ENCODE measurements around the gene CNOT4. TPM values are rescaled to one million over a fixed set of nuclear protein-coding genes. Genes with fewer than 3 reads are reported as not detected.

The CNOT4 gene
- total RNA-seq, 1 experiment from 2014 or later: 1.7 TPM

GRCh38 chr7:135392701-135393100, 117.2 kb downstream of the CNOT4 start:
- Histone ChIP-seq H3K27me3 (no peaks in the 10 kb centered on the region), H3K36me3 (no peaks in the 10 kb centered on the region; the same call in 1 of the 2 replicates), H3K9me3 (no peaks in the 10 kb centered on the region), H3K4me3 (no peak overlapping the region)
- no peak for DNase-seq

GRCh38 chr7:135391514-135391913, 118.4 kb downstream of the CNOT4 start:
- DNase-seq: no peak
- Histone ChIP-seq H3K36me3 (no peaks in the 10 kb centered on the region; the same call in 1 of the 2 replicates), H3K27me3 (no peaks in the 10 kb centered on the region), H3K4me3 (no peak overlapping the region), H3K9me3 (no peaks in the 10 kb centered on the region)

- no peak for DNase-seq
- Histone ChIP-seq H3K27me3 (no peaks in the 10 kb centered on the region), H3K4me3 (no peak overlapping the region), H3K36me3 (no peaks in the 10 kb centered on the region; the same call in 1 of the 2 replicates), H3K9me3 (no peaks in the 10 kb centered on the region)
These were observed 119.1 kb downstream of the CNOT4 start for GRCh38 chr7:135390829-135391228.

- Histone ChIP-seq H3K9me3 (no peaks in the 10 kb centered on the region), H3K4me3 (no peak overlapping the region), H3K36me3 (no peaks in the 10 kb centered on the region; the same call in 1 of the 2 replicates), H3K27me3 (no peaks in the 10 kb centered on the region)
- DNase-seq: no peak
These were observed 119.9 kb downstream of the CNOT4 start for GRCh38 chr7:135389971-135390370.

GRCh38 chr7:135388616-135389015, 121.3 kb downstream of the CNOT4 start:
- no peaks in the 10 kb centered on the region for H3K9me3 ChIP-seq
- H3K4me3 ChIP-seq: no peak overlapping the region
- DNase-seq: no peak
- H3K27me3 ChIP-seq: no peaks in the 10 kb centered on the region
- no peaks in the 10 kb centered on the region; the same call in 1 of the 2 replicates for H3K36me3 ChIP-seq

- no peak for DNase-seq
- Histone ChIP-seq H3K9me3 (no peaks in the 10 kb centered on the region), H3K27me3 (no peaks in the 10 kb centered on the region), H3K36me3 (no peaks in the 10 kb centered on the region; the same call in 1 of the 2 replicates), H3K4me3 (no peak overlapping the region)
These were observed 123.1 kb downstream of the CNOT4 start for GRCh38 chr7:135386776-135387175.

DNA sequence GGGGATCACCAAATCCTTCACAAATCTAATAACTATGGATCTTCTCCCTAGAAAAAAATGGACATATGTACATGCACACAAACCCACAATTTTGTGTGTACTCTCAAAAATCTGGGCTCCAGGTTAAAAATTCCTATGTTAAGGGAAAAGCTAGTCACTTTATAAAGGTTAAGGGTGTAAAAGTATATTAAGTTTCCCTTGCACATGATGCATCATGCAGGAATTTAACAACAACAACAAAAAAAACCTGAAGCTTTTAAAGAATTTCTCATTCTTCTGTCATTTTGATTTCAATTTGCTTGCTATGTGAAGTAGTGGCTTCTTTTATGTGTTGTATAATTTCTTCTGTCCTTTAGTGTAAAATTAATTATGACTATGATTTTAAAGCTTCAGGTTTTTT, 123.7 kb downstream of the CNOT4 start:
- Histone ChIP-seq H3K36me3 (no peaks in the 10 kb centered on the region; the same call in 1 of the 2 replicates), H3K27me3 (no peaks in the 10 kb centered on the region), H3K4me3 (no peak overlapping the region), H3K9me3 (no peaks in the 10 kb centered on the region)
- DNase-seq: no peak

DNA sequence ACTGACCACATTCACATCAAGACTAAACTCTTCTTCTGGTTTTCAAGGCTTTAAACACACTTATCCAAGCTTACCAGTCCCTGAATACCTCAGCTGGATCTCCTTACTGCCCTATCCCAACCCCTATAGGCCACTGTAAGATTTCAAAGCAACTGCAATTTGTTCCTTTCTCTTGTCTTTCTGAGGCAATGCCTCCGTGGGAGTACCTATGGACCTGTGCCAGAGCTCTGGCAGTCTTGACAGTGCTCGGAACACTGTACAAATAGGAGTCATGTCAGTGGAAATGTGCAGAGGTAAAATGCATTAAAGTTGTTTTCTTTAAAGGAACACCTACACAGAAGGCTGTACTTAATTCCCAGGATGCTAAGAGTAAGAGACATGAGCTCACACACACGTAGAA, 124.7 kb downstream of the CNOT4 start:
- DNase-seq: no peak
- H3K4me3 ChIP-seq: no peak overlapping the region
- no peaks in the 10 kb centered on the region for H3K9me3 ChIP-seq
- no peaks in the 10 kb centered on the region for H3K27me3 ChIP-seq
- H3K36me3 ChIP-seq: no peaks in the 10 kb centered on the region; the same call in 1 of the 2 replicates

- no peaks in the 10 kb centered on the region for H3K27me3 ChIP-seq
- no peaks in the 10 kb centered on the region; the same call in 1 of the 2 replicates for H3K36me3 ChIP-seq
- no peak overlapping the region for H3K4me3 ChIP-seq
- no peaks in the 10 kb centered on the region for H3K9me3 ChIP-seq
- no peak for DNase-seq
These were observed 126.3 kb downstream of the CNOT4 start for GRCh38 chr7:135383525-135384175.

- no peak for DNase-seq
- H3K27me3 ChIP-seq: no peaks in the 10 kb centered on the region
- H3K36me3 ChIP-seq: no peaks in the 10 kb centered on the region
- H3K4me3 ChIP-seq: no peak overlapping the region
- no peaks in the 10 kb centered on the region for H3K9me3 ChIP-seq
These were observed 127.7 kb downstream of the CNOT4 start for GRCh38 chr7:135382173-135382572.

DNA sequence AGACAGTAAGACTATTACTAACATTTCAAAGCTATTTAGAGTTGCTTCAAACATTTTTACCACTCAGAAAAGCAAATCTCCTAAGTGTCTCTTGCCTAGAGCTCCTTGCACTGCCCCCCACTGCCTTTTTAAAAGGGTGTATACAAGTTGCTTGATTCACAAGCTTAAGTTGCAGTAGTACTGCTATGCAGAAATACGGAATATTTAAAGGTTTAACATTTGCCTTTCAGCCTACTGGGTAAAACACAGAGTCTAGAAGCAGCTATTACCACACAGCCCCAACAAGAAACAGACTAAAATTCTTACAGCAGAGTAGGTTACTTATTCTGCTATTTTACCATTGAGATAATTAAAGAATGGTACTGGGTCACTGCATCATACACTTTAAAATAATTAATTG, 128.5 kb downstream of the CNOT4 start:
- DNase-seq: no peak
- no peaks in the 10 kb centered on the region for H3K36me3 ChIP-seq

DNA sequence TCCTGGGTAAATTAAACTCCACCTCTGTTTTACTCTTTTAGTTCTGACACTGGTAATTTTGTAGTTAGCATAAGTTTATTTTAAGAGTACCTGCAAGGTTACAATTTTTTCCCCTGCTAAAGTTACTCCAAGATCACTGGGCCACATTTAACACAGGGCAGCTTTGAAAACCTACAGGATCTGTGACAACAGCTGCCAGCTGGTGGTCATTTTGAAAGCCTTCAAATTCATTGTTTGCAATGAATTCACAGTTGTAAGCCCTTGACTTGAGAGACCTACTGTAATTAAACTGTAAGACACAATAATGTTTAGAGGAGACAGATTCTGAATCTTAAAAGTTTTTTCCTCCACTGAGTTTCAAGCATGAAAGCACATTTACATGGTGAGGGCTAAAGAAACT, 129.6 kb downstream of the CNOT4 start:
- Histone ChIP-seq H3K27me3 (no peaks in the 10 kb centered on the region), H3K9me3 (no peaks in the 10 kb centered on the region), H3K4me3 (no peak overlapping the region), H3K36me3 (no peaks in the 10 kb centered on the region)
- no peak for DNase-seq

More for the DNA sequence above, 128.5 kb downstream of the CNOT4 start:
- Histone ChIP-seq H3K9me3 (no peaks in the 10 kb centered on the region), H3K27me3 (no peaks in the 10 kb centered on the region), H3K4me3 (no peak overlapping the region)

DNA sequence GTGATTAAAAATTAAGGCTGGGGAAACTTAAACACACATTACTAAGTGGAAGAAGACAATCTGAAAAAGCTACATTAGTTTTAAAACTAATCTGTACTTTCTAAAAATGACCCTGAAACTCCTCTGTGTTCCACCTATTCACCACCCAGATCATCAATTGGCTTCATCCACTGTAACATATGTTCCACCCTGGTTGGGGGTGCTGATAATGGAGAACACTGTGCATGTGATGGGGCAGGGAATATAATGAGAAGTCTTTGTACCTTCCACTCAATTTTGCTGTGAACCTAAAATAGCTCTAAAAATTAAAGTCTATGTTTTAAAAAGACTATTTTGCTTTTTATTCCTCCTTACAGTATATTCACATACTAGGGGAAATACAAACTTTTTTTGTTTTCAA, 132.7 kb downstream of the CNOT4 start:
- no peak overlapping the region for H3K4me3 ChIP-seq
- H3K9me3 ChIP-seq: no peaks in the 10 kb centered on the region
- DNase-seq: no peak
- no peaks in the 10 kb centered on the region for H3K27me3 ChIP-seq
- H3K36me3 ChIP-seq: no peaks in the 10 kb centered on the region

DNA sequence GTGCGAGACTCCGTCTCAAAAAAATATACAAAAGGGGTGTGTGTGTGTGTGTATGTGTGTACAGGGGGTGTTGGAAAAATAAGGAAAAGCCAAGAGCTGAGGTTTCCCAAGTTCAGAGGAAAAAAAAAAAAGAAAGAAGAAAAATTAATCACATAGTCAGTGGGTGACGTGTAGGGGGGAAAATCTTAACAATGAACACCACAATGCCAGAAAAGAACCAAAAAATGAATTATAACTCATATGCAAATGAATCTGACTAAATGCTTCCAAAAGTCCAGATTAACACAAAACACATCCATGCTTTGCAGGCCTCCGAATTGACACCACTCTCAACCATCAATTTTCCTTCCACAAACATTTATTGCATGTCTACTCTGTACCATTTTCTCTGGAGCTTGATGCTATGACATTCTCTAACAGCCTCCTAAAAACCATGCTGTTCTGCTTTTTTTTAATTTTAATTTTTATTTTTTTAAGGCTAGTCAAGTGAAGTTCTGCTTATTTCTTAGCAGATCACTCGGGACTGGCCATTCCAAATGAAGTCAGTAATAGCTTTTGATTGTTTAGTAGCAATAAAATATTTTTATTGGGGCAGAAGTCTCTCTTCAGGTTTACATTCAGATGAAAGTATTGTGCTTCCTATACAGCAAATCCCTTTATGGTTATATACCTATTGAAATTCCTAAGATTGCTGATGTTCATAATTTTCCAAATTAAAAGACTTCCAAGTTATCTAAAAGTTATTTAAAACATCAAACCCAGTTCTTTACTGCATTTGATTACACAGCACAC, 133.8 kb downstream of the CNOT4 start:
- H3K36me3 ChIP-seq: no peaks in the 10 kb centered on the region
- no peak for DNase-seq
- H3K9me3 ChIP-seq: no peaks in the 10 kb centered on the region
- no peaks in the 10 kb centered on the region for H3K27me3 ChIP-seq
- H3K4me3 ChIP-seq: no peak overlapping the region

DNA sequence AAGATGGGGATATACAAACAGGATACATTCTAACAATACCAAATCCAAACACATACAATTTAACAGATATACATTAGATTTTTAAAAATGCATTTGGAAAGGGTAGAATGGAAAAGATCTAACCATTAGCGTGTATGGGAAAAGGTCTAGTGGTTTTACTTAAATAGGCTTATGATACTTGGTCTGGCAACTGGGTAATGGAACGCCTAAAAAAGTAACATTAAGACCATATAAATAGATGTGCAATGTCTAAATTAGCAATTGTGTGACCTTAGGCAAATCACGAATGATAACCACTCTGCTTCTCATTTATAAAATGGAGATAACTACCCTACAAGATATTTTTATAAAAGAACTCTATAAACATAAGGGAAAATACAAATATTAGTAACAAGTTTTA, 135.2 kb downstream of the CNOT4 start:
- no peaks in the 10 kb centered on the region for H3K27me3 ChIP-seq
- no peaks in the 10 kb centered on the region for H3K9me3 ChIP-seq
- H3K36me3 ChIP-seq: no peaks in the 10 kb centered on the region
- no peak for DNase-seq
- no peak overlapping the region for H3K4me3 ChIP-seq

GRCh38 chr7:135372222-135372621, 137.7 kb downstream of the CNOT4 start:
- no peak for DNase-seq
- H3K9me3 ChIP-seq: no peaks in the 10 kb centered on the region
- no peaks in the 10 kb centered on the region for H3K27me3 ChIP-seq
- H3K4me3 ChIP-seq: no peak overlapping the region
- H3K36me3 ChIP-seq: no peaks in the 10 kb centered on the region

DNA sequence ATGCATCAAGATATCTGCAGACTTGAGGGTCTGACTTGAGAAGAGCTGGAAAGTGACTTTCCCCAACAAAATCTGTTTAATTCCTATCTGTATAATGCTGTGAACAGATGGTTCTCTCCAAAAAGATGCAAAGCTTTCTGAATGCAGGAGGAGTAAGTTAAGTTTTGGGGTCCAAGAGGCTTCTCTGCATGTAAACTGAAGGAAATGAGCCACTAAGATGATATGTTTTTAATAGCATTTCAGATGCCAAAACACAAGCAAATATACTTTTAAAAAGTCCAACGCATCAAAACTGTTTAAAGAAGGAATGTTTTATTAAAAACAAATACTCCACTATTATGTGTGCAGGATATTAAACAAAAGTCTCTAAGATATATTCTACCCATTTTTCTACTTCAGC, 139.2 kb downstream of the CNOT4 start:
- Histone ChIP-seq H3K4me3 (no peak overlapping the region), H3K9me3 (no peaks in the 10 kb centered on the region), H3K27me3 (no peaks in the 10 kb centered on the region), H3K36me3 (no peaks in the 10 kb centered on the region)
- no peak for DNase-seq

- no peaks in the 10 kb centered on the region for H3K27me3 ChIP-seq
- H3K4me3 ChIP-seq: no peak overlapping the region
- DNase-seq: no peak
- no peaks in the 10 kb centered on the region for H3K9me3 ChIP-seq
- no peaks in the 10 kb centered on the region for H3K36me3 ChIP-seq
These were observed 140.5 kb downstream of the CNOT4 start for GRCh38 chr7:135369405-135369804.
